Non-pigmented ciliary epithelial cell (primary cell): ENCODE data around the gene MCM8.
A peak's percentile ranks its signal among the peaks of the same experiment; 100 is the strongest.
"Not testable (repeated sequence)": the region's sequence is repeated elsewhere in the genome, so short reads cannot be mapped to it uniquely, and the experiment has no call there.

Source experiments
- DNase-seq: peaks from one replicate; pipeline ENCODE4 v3.0.0-alpha.2; 2010; ENCODE audit warnings: low read depth

The MCM8 gene

DNA sequence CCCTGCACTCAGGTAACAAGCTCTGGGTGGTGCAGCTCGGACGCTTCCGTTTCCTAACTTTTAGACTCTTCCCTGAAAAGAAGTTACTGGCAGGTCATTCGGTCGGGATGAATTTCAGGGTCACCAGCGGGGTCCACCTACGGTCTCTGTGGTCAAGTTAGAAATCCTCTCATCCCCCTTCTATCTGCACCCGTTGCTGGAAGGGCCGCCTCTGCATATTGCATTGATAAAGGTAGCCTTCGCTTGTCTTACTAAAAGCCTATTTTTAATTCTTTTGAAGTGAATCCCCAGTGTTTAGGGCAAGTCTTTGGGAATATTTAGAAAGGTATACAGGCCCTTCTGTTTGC is 56.1 kb downstream of the MCM8 start:
- DNase-seq: no peak

DNA sequence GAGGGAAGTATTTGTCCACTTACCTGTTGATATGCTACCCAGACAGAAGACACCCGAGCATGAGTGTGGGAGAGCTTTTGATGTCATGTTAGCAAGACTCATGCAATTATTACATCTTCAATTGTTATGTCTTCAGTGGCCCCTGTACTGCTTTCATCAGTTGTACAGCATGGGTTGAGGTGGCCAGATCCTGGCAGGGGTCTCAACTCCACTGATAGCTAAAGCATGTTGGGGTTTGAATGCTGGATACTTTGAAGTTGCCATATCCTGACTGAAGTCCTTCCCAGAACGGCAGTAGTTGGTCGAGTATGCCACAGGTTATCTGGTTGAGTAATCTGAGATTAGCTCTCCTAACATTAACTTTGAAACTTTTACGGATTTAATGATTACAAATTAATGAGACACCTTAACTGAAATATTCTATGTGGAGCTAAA is 56.7 kb downstream of the MCM8 start:
- DNase-seq: no peak

DNA sequence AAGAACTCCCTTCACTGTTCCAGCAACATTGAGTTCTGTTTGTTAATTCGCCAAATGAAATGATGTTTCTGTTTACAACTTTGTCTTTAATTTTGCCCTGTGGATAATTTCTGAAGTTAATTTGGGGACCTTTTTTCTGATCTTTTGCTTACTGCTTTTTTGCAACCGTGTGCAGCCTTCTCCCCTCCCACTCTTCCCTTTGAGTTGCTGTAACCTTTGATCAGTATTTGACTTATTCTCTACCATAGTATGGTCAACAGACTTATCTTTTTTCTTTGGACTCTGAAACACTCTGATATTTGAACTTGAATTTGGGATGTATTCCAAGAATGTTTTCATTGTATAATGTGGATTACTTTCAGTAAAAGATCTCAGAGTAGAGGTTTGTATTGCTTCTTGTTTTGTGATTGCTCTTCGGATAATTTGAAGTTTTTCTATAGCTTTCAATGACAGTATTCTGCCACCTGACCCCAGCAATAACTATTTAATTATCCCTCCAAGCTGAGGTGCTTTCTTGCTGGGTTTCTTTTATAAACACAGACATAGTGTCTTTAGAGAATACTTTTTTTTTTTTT is 57.2 kb downstream of the MCM8 start:
- DNase-seq: no peak

GRCh38 chr20:6008254-6008653 is 57.8 kb downstream of the MCM8 start:
- peak; percentile 70 for DNase-seq

- DNase-seq: no peak
These were observed 61.7 kb downstream of the MCM8 start for GRCh38 chr20:6012179-6012578.

- no peak for DNase-seq
These were observed 63.6 kb downstream of the MCM8 start for GRCh38 chr20:6014017-6014416.

DNA sequence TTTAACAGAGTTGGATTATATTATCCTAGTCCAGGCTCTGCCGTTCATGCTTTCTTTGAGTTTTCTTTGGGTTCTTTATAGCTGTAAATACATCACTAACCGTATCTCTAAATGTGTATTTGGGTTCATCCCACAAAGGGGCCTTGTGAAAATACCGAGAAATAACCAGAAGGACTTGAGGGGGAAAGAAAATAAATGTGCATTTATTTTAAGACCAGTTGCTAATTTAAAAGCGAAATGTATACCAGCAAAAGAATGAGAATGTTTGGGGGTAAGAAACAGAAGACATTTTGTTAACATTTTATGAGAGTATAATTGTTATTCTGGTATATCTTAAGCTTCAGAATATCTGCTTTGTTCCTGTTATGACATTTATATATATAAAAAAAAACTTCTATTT is 64.5 kb downstream of the MCM8 start:
- DNase-seq: no peak

DNA sequence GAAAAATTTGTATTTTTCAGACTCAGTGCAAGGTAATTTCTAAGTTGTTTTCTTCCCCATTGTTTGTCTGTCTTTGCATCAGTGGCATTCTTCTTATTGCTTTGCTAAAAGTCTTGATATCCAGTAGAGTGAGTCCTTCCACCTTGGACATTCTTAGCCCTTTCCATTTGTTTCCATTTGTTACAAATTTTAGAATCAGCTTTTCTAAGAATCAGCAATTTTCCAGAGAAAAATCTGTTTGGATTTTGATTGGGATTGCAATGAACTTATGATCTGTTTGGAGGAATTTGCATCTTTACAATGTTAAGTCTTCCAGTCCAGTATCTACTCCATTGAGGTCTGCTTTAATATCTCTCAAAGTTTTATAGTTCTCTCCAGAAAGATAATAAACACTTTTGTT is 67.0 kb downstream of the MCM8 start:
- DNase-seq: no peak

GRCh38 chr20:6017880-6018279 is 67.4 kb downstream of the MCM8 start:
- DNase-seq: no peak

DNA sequence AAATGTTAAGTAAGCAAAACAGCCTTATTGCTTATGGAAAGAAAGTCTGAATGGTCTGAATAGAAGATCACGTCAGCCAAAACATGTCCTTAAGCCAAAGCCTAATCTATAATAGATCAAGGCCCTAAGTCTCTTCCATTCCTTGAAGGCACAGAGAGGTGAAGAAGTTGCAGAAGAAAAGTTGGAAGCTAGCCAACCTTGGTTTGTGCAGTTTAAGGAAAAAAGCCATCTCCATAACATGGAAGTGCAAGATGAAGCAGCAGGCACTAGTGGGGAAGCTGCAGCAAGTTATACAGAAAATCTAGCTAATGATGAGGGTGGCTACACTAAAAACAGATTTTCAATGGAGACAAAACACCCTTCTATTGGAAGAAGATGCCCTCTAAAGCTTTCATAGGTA is 74.3 kb downstream of the MCM8 start:
- no peak for DNase-seq

DNA sequence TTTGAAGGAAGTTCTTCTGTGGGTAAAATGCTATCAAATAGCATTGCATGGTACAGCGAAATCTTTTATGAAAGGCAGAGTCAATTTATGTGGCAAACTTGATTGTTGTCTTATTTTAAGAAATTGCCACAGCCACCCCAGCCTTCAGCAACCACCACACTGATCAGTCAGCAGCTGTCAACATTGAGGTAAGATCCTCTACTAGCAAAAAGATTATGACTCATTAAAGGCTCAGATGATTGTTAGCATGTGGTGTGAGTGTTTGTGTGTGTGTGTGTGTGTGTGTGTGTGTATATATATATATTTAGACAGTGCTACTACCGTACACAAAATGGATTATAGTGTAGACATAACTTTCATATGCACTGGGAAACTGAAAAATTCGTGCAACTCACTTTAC is 75.6 kb downstream of the MCM8 start:
- DNase-seq: no peak

DNA sequence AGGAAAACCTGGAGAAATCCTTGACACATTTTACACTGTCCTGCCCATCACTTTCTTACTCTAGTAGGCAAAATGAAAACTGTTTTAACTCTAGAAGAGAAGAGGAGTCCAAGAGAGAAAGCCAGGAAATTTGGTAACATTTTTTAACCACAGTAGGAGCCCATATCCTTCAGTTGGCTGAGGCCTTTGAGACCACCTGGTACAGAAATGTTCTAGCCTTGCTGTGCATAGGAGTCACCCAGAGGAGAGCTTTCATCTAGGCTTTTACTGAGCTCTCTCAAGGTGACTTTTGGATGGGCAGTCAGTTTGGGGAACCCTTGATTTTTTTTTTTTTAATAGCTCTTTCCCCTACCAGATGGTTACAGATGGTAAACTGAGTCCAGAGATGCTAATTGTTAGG is 78.4 kb downstream of the MCM8 start:
- no peak for DNase-seq

DNA sequence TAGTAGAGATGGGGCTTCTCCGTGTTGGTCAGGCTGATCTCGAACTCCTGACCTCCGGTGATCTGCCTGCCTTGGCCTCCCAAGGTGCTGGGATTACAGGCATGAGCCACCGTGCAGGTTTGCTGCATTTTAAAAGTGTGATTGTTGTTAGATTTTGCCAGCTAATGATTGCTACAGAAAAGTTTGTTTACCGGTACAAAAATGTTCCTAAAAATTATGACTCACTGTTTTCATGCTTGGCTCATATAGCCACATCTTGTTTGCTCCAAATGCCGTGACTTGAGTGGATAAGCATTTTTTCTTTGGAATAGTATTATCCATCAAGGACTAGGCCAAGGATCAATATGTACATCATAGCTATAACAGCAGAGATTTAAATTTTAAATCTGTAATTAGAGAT is 79.1 kb downstream of the MCM8 start:
- DNase-seq: no peak

DNA sequence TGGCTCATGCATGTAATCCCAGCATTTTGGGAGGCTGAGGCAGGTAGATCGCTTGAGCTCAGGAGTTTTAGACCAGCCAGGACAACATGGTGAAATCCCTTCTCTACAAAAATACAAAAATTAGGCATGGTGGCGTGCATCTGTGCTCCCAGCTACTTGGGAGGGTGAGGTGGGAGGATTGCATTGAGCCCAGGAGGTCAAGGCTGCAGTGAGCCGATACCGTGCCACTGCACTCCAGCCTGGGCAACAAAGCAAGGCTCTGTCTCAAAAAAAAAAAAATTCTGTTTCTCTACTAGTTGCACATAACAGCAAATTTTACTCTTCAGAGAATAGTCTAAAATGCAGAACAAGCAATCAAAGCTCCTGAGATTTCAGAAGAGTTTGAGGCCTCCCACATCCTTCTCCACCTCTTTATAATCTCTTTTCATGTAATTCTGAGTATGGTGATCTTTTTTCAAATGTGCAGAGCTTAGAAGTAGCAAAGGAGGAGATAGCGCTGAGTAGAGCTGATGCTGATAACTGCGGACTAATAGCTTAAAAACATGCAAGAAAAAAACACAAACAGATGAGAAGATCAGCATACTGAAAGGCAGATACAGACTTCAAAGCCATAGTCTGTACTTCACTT is 80.1 kb downstream of the MCM8 start:
- no peak for DNase-seq

GRCh38 chr20:6032907-6033306 is 82.5 kb downstream of the MCM8 start:
- not testable (repeated sequence) for DNase-seq

GRCh38 chr20:6034134-6034969 is 83.9 kb downstream of the MCM8 start:
- DNase-seq: no peak

- DNase-seq: no peak
These were observed 85.8 kb downstream of the MCM8 start for GRCh38 chr20:6036213-6036612.

DNA sequence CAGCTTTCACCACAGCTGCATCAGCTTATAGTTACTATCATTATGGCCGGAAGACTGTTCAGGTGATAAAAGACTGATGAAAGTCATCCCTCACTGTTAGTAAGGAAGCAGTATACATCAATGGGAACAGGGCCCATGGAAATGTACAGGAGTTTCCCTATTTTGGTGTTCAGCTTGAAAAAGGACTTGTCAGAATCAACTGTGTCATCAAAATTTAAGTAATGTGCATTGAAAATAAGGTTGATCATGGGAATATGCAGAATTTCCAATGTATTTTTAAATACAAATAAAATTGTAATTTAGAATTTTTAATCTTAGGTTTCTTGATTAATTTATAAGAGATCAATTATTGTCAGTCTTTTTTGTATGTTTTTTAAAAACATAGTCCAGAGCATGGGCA is 86.6 kb downstream of the MCM8 start:
- no peak for DNase-seq

- no peak for DNase-seq
These were observed 87.8 kb downstream of the MCM8 start for GRCh38 chr20:6038256-6038655.

- no peak for DNase-seq
These were observed 89.3 kb downstream of the MCM8 start for GRCh38 chr20:6039766-6040165.

GRCh38 chr20:6040540-6040939 is 90.1 kb downstream of the MCM8 start:
- no peak for DNase-seq

GRCh38 chr20:6040958-6041807 is 90.7 kb downstream of the MCM8 start:
- DNase-seq: no peak
